ENCODE measurements around the gene ITLN1. TPM values are rescaled to one million over a fixed set of nuclear protein-coding genes. Genes with fewer than 3 reads are reported as not detected.

Gene ITLN1
- polyA plus RNA-seq, 1 experiment = not detected

GRCh38 chr1:160864173-160864572, 20.8 kb downstream of the ITLN1 start:
- Histone ChIP-seq H3K4me3 (ENCODE audit: low read depth, low read length) (no peak overlapping the region), H3K36me3 (ENCODE audit: control insufficient read depth, insufficient read depth, low read length) (no peaks in the 10 kb centered on the region), H3K27me3 (ENCODE audit: control insufficient read depth, insufficient read depth, low read length) (no peaks in the 10 kb centered on the region)
- no peak for TF ChIP-seq CTCF (IDR thresholded peaks at IDR 0.05; ENCODE audit: insufficient read depth, low read depth, low read length)
- ChIA-PET POLR2A (no interaction called here), CTCF (no interaction called here)
- no peak for DNase-seq (ENCODE audit: low read depth)

GRCh38 chr1:160863774-160864131, 21.2 kb downstream of the ITLN1 start:
- CTCF ChIA-PET = no interaction called here
- POLR2A ChIA-PET = no interaction called here

GRCh38 chr1:160863061-160863773, 21.8 kb downstream of the ITLN1 start:
- H3K36me3 ChIP-seq (ENCODE audit: control insufficient read depth, insufficient read depth, low read length) = no peaks in the 10 kb centered on the region
- no peaks in the 10 kb centered on the region for H3K27me3 ChIP-seq (ENCODE audit: control insufficient read depth, insufficient read depth, low read length)
- H3K4me3 ChIP-seq (ENCODE audit: low read depth, low read length) = no peak overlapping the region
- ChIA-PET POLR2A (no interaction called here), CTCF (no interaction called here)
- no peak for TF ChIP-seq CTCF (IDR thresholded peaks at IDR 0.05; ENCODE audit: insufficient read depth, low read depth, low read length)
- no peak for DNase-seq (ENCODE audit: low read depth)

More at GRCh38 chr1:160863774-160864131, 21.2 kb downstream of the ITLN1 start:
- no peak for TF ChIP-seq CTCF (IDR thresholded peaks at IDR 0.05; ENCODE audit: insufficient read depth, low read depth, low read length)
- Histone ChIP-seq H3K27me3 (ENCODE audit: control insufficient read depth, insufficient read depth, low read length) (no peaks in the 10 kb centered on the region), H3K36me3 (ENCODE audit: control insufficient read depth, insufficient read depth, low read length) (no peaks in the 10 kb centered on the region), H3K4me3 (ENCODE audit: low read depth, low read length) (no peak overlapping the region)
- DNase-seq (ENCODE audit: low read depth) = no peak

GRCh38 chr1:160862203-160863060, 22.5 kb downstream of the ITLN1 start, which contains the start of gene CD244:
Gene CD244 (minus strand): TSS chr1:160862887. CDS start chr1:160862677, 210 bp downstream.
- POLR2A ChIA-PET = no interaction called here
- CTCF ChIA-PET = no interaction called here
- no peak within 1 kb of the TSS for H3K4me3 ChIP-seq (ENCODE audit: low read depth, low read length)
- no peak for DNase-seq (ENCODE audit: low read depth)
- no peak for TF ChIP-seq CTCF (IDR thresholded peaks at IDR 0.05; ENCODE audit: insufficient read depth, low read depth, low read length)
- no peaks in the 10 kb centered on the region for H3K27me3 ChIP-seq (ENCODE audit: control insufficient read depth, insufficient read depth, low read length)
- H3K36me3 ChIP-seq (ENCODE audit: control insufficient read depth, insufficient read depth, low read length) = no peaks in the 10 kb centered on the region

GRCh38 chr1:160860840-160861505, 24.0 kb downstream of the ITLN1 start:
- TF ChIP-seq CTCF (IDR thresholded peaks at IDR 0.05; ENCODE audit: insufficient read depth, low read depth, low read length) = no peak
- POLR2A ChIA-PET = interaction anchor here (0.6 kb wide), 1 partner anchor 56 kb away, joined by 3 read pairs; no protein-coding TSS in a partner anchor
- DNase-seq (ENCODE audit: low read depth) = no peak
- CTCF ChIA-PET = interaction anchor here (0.8 kb wide), 1 partner anchor 29 kb away, joined by 3 read pairs; no protein-coding TSS in a partner anchor
- Histone ChIP-seq H3K36me3 (ENCODE audit: control insufficient read depth, insufficient read depth, low read length) (no peaks in the 10 kb centered on the region), H3K4me3 (ENCODE audit: low read depth, low read length) (no peak overlapping the region), H3K27me3 (ENCODE audit: control insufficient read depth, insufficient read depth, low read length) (no peaks in the 10 kb centered on the region)

Data from BJ (cell line).